ENCODE results near the gene ODF2L.

The ODF2L gene

DNA sequence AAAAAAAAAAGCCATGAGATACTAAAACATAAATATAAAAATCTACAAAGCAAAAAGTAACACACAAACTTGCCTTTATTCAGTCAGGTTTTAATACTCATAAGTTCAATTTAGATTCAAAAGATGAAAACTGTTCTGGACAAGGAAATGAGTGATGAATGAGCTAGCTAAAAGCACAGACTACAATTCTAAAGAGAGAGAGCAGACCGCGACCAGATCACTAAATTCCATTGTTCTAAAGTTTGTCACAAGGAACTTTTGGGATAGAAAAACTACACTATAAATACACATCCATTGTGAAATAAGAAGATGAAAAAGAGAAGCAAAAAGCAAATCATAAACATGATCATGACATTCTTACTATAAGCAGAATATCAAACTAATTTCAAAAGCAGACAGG is 1.7 kb downstream of the ODF2L start:
- no peak for DNase-seq (ENCODE audit: low read depth)
- H3K4me3 ChIP-seq (ENCODE audit: control insufficient read depth, low read depth, low read length) = no peak overlapping the region; the same call in none of the 2 replicates
- TF ChIP-seq, protein P1, sequence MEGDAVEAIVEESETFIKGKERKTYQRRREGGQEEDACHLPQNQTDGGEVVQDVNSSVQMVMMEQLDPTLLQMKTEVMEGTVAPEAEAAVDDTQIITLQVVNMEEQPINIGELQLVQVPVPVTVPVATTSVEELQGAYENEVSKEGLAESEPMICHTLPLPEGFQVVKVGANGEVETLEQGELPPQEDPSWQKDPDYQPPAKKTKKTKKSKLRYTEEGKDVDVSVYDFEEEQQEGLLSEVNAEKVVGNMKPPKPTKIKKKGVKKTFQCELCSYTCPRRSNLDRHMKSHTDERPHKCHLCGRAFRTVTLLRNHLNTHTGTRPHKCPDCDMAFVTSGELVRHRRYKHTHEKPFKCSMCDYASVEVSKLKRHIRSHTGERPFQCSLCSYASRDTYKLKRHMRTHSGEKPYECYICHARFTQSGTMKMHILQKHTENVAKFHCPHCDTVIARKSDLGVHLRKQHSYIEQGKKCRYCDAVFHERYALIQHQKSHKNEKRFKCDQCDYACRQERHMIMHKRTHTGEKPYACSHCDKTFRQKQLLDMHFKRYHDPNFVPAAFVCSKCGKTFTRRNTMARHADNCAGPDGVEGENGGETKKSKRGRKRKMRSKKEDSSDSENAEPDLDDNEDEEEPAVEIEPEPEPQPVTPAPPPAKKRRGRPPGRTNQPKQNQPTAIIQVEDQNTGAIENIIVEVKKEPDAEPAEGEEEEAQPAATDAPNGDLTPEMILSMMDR (IDR thresholded peaks at IDR 0.05; ENCODE audit: control insufficient read depth, insufficient read depth, low read depth, low read length, missing control alignments) = no peak

DNA sequence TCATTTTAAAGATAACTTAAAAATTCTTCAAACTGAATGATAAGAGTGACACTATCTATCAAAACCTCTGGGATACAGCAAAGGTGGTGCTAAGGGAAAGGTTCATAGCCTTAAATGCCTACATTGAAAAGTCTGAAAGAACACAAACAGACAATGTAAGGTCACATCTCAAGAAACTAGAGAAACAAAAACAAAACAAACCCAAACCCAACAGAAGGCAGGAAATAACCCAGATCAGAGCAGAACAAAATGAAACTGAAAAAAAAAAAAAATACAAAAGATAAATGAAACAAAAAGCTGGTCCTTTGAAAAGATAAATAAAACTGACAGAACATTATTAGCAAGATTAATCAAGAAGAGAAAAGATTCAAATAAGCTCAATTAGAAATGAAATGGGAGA is 6.8 kb downstream of the ODF2L start:
- no peak overlapping the region for H3K4me3 ChIP-seq (ENCODE audit: control insufficient read depth, low read depth, low read length)
- DNase-seq (ENCODE audit: low read depth) = no peak
- TF ChIP-seq, protein P1 (IDR thresholded peaks at IDR 0.05; ENCODE audit: control insufficient read depth, insufficient read depth, low read depth, low read length, missing control alignments) = no peak

DNA sequence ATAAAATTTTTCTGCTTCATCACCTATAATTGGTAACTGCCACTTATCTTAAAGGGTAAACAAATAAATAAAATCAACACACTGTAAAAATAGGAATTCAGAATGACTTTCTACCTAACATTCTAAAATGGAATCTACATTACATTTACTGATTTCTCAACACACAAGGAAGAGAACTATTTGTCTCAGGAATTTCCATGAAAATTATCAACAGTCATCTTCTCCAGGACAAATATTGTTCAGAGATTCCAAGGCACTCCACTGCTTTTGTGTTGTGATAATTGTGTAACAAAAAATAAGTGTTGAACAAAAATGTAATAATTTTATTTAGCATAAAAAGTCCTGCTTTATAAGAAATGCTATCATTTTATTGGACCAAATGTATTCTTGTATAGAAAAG is 7.3 kb downstream of the ODF2L start:
- no peak for DNase-seq (ENCODE audit: low read depth)

DNA sequence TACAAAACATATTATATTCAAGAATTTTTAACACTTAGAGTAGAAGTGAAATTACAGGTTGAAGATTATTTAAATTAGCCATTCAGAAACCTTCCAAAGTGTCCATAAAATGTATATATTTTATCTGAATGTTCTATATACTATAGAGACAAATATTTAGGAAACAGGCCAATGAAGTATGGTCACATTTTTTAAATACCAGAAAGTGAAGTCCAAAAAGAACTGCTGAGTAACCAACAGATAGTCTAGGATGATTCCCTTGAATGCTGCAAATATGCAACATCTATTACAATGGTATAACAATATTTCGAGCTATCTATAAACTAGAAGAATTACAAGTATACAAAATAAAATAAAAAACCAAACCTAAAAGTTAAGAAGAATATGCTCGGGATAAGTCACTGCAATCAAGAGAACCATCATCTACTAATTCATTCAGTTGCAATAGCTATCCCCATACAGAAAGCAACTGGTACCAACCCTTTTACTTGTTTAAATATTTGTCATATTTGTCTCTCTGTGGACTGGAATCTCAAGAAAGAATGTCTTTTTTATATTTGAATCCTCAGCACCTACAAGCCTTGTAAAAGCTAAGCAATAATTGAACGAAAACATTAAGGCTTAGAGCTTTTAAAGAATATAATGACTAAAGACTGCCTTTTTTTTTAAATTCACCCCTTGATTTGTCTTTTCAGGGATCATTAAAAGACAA is 8.1 kb downstream of the ODF2L start:
- H3K4me3 ChIP-seq (ENCODE audit: control insufficient read depth, low read depth, low read length) = no peak overlapping the region
- DNase-seq (ENCODE audit: low read depth) = no peak
- TF ChIP-seq, protein P1 (IDR thresholded peaks at IDR 0.05; ENCODE audit: control insufficient read depth, insufficient read depth, low read depth, low read length, missing control alignments) = no peak

More for the DNA sequence above, 7.3 kb downstream of the ODF2L start:
- TF ChIP-seq, protein P1 (IDR thresholded peaks at IDR 0.05; ENCODE audit: control insufficient read depth, insufficient read depth, low read depth, low read length, missing control alignments) = no peak
- no peak overlapping the region for H3K4me3 ChIP-seq (ENCODE audit: control insufficient read depth, low read depth, low read length)

- no peak for DNase-seq (ENCODE audit: low read depth)
- no peak overlapping the region for H3K4me3 ChIP-seq (ENCODE audit: control insufficient read depth, low read depth, low read length)
- TF ChIP-seq, protein P1 (IDR thresholded peaks at IDR 0.05; ENCODE audit: control insufficient read depth, insufficient read depth, low read depth, low read length, missing control alignments) = no peak
Observed at GRCh38 chr1:86382878-86383277, 13.2 kb downstream of the ODF2L start.

DNA sequence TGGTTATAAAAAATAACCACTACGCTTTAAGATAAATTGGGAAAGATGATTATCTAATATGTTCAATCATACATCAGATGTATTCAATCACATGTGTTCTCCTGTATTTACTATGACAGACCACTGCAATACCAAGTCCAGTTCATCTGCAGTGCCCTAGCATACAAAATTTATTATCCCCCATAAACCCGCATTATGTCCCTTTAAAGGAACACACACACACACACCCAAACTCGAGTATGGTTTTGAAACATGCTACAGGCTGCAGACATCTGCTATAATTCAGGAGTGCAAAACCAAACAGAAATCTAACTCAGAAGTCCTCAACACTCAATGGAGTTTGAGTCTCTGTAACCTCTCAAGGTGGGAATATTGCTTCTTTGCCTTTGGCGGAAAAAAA is 14.9 kb downstream of the ODF2L start:
- no peak for DNase-seq (ENCODE audit: low read depth)
- TF ChIP-seq, protein P1 (IDR thresholded peaks at IDR 0.05; ENCODE audit: control insufficient read depth, insufficient read depth, low read depth, low read length, missing control alignments) = no peak
- H3K4me3 ChIP-seq (ENCODE audit: control insufficient read depth, low read depth, low read length) = no peak overlapping the region
